ENCODE measurements around the gene PLAA. TPM values are rescaled to one million over a fixed set of nuclear protein-coding genes. Genes with fewer than 3 reads are reported as not detected.

Gene PLAA
- total RNA-seq, 2 experiments from 2014 or later = 29.8 to 31.9 TPM

GRCh38 chr9:26939955-26940711 is 6.9 kb downstream of the PLAA start:
- CTCF ChIA-PET = no interaction called here
- DNase-seq = peak; percentile 40

DNA sequence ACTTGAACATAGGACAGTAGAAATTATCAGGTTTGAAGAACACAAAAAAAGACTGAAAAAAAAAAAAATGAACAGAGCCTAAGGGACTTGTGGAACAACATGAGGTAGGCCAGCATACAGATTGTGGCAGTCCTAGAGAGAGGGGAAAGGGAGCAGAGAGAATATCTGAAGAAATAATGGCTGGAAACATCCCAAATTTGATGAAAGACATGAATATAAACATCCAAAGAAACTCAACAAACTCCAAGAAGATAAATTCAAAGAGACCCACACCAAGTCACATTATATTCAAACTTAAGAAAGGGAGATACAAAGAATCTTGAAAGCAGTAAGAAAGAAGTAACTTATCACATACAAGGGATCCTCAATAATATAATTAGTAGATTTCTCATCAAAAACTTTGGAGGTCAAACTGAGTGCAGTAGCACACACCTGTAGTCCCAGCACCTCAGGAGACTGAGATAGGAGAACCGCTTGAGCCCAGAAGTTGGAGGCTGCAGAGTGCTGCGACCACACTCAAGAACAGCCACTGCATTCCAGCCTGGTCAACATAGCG is 9.1 kb downstream of the PLAA start:
- peaks cover 6% of the 10 kb centered on the region for H3K9me3 Mint-ChIP-seq
- no peaks in the 10 kb centered on the region for H3K27me3 Mint-ChIP-seq
- CTCF ChIA-PET = no interaction called here
- ATAC-seq = no peak
- H3K4me1 Mint-ChIP-seq (ENCODE audit: low read depth) = peaks cover 46% of the 10 kb centered on the region
- no peak for DNase-seq
- intact Hi-C loops (cut with micrococcal nuclease) = no loop called here
- H3K27ac Mint-ChIP-seq = no peak overlapping the region
- no peak overlapping the region for H3K4me3 Mint-ChIP-seq
- peaks cover 36% of the 10 kb centered on the region for H3K36me3 Mint-ChIP-seq (ENCODE audit: low read depth)
- POLR2A ChIA-PET = no interaction called here
- TF ChIP-seq, protein P1, sequence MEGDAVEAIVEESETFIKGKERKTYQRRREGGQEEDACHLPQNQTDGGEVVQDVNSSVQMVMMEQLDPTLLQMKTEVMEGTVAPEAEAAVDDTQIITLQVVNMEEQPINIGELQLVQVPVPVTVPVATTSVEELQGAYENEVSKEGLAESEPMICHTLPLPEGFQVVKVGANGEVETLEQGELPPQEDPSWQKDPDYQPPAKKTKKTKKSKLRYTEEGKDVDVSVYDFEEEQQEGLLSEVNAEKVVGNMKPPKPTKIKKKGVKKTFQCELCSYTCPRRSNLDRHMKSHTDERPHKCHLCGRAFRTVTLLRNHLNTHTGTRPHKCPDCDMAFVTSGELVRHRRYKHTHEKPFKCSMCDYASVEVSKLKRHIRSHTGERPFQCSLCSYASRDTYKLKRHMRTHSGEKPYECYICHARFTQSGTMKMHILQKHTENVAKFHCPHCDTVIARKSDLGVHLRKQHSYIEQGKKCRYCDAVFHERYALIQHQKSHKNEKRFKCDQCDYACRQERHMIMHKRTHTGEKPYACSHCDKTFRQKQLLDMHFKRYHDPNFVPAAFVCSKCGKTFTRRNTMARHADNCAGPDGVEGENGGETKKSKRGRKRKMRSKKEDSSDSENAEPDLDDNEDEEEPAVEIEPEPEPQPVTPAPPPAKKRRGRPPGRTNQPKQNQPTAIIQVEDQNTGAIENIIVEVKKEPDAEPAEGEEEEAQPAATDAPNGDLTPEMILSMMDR (IDR thresholded peaks at IDR 0.05) = no peak

More at GRCh38 chr9:26939955-26940711, 6.9 kb downstream of the PLAA start:
- Mint-ChIP-seq H3K9me3 (peaks cover 6% of the 10 kb centered on the region), H3K27me3 (no peaks in the 10 kb centered on the region), H3K4me1 (ENCODE audit: low read depth) (peaks cover 62% of the 10 kb centered on the region), H3K27ac (peak overlapping the region; percentile 47), H3K36me3 (ENCODE audit: low read depth) (peaks cover 50% of the 10 kb centered on the region), H3K4me3 (peak overlapping the region; percentile 8)
- TF ChIP-seq, protein P1 (IDR thresholded peaks at IDR 0.05) = no peak
- peak; percentile 53 for ATAC-seq
- intact Hi-C loops (cut with micrococcal nuclease) = no loop called here
- POLR2A ChIA-PET = interaction anchor here (0.6 to 3.4 kb wide), 2 partner anchors 16 to 33 kb away, joined by 3 to 11 read pairs; partner anchors contain the start of gene IFT74

- DNase-seq (no peak), ATAC-seq (no peak)
- Mint-ChIP-seq H3K27ac (no peak overlapping the region), H3K27me3 (no peaks in the 10 kb centered on the region), H3K4me3 (no peak overlapping the region), H3K9me3 (peaks cover 6% of the 10 kb centered on the region), H3K36me3 (ENCODE audit: low read depth) (peaks cover 32% of the 10 kb centered on the region), H3K4me1 (ENCODE audit: low read depth) (peaks cover 33% of the 10 kb centered on the region)
- intact Hi-C loops (cut with micrococcal nuclease) = no loop called here
- TF ChIP-seq, protein P1 (IDR thresholded peaks at IDR 0.05) = no peak
- CTCF ChIA-PET = no interaction called here
- POLR2A ChIA-PET = interaction anchor here (1.0 kb wide), 1 partner anchor 11 kb away, joined by 3 read pairs; the partner anchor contains the start of gene PLAA
Observed at GRCh38 chr9:26935847-26936246, 11.2 kb downstream of the PLAA start.

- ChIA-PET POLR2A (interaction anchor here (0.9 kb wide), 1 partner anchor 14 kb away, joined by 3 read pairs; no protein-coding TSS in a partner anchor), CTCF (interaction anchor here (0.6 kb wide), 1 partner anchor 344 kb away, joined by 3 read pairs; no protein-coding TSS in a partner anchor)
- H3K36me3 Mint-ChIP-seq (ENCODE audit: low read depth) = peaks cover 35% of the 10 kb centered on the region
- H3K4me3 Mint-ChIP-seq = no peak overlapping the region
- intact Hi-C loops (cut with micrococcal nuclease) = no loop called here
- no peaks in the 10 kb centered on the region for H3K27me3 Mint-ChIP-seq
- TF ChIP-seq, protein P1 (IDR thresholded peaks at IDR 0.05) = no peak
- ATAC-seq (no peak), DNase-seq (no peak)
- H3K4me1 Mint-ChIP-seq (ENCODE audit: low read depth) = no peaks in the 10 kb centered on the region
- H3K9me3 Mint-ChIP-seq = no peaks in the 10 kb centered on the region
- no peak overlapping the region for H3K27ac Mint-ChIP-seq
Observed at GRCh38 chr9:26928902-26929495, 18.0 kb downstream of the PLAA start.

- ATAC-seq = no peak
- Mint-ChIP-seq H3K27me3 (no peaks in the 10 kb centered on the region), H3K4me3 (no peak overlapping the region), H3K27ac (no peak overlapping the region), H3K9me3 (no peaks in the 10 kb centered on the region), H3K36me3 (ENCODE audit: low read depth) (peaks cover 48% of the 10 kb centered on the region), H3K4me1 (ENCODE audit: low read depth) (no peaks in the 10 kb centered on the region)
- POLR2A ChIA-PET = no interaction called here
- intact Hi-C loops (cut with micrococcal nuclease) = no loop called here
- CTCF ChIA-PET = no interaction called here
- DNase-seq = no peak
- TF ChIP-seq, protein P1 (IDR thresholded peaks at IDR 0.05) = no peak
Observed at GRCh38 chr9:26925609-26926008, 21.4 kb downstream of the PLAA start.

Measured in activated CD8-positive, alpha-beta T cell treated with anti-CD3 and anti-CD28 coated beads for 36 hours (primary cell).